RWPE2 (cell line): ENCODE measurements around the gene FMO2.
"Not testable (repeated sequence)": the region's sequence is repeated elsewhere in the genome, so short reads cannot be mapped to it uniquely, and the experiment has no call there.

Experiments used
- ATAC-seq: fragments of 200-7000 bp; cut with Tn5 transposase; 3 replicates; pipeline ENCODE4 v1.9.1; 2021; ENCODE audit warnings: low read depth
- DNase-seq: peaks from one replicate; pipeline ENCODE4 v3.0.0-alpha.2; 2020; ENCODE audit warnings: low spot score
- H3K27ac ChIP-seq: fragments of 450-650 bp; 2 replicates; pipeline ENCODE4 v1.5.1; 2017; ENCODE audit warnings: mild to moderate bottlenecking; ENCODE audit not compliant: poor library complexity, severe bottlenecking
- H3K27me3 ChIP-seq: fragments of 250-450 bp; sonication (Bioruptor Pico); 2 replicates; pipeline ENCODE4 v1.5.1; 2021; ENCODE audit warnings: mild to moderate bottlenecking, moderate library complexity; ENCODE audit not compliant: insufficient read depth, poor library complexity, severe bottlenecking
- H3K36me3 ChIP-seq: fragments of 250-450 bp; sonication (Bioruptor Pico); 2 replicates; pipeline ENCODE4 v1.5.1; 2020; ENCODE audit warnings: low read depth, mild to moderate bottlenecking, moderate library complexity
- H3K4me1 ChIP-seq: fragments of 250-450 bp; sonication (Bioruptor Pico); 2 replicates; pipeline ENCODE4 v1.5.1; 2021; ENCODE audit warnings: mild to moderate bottlenecking, moderate library complexity; ENCODE audit not compliant: insufficient read depth, poor library complexity, severe bottlenecking
- H3K4me3 ChIP-seq: fragments of 250-450 bp; sonication (Bioruptor Pico); 2 replicates; pipeline ENCODE4 v1.5.1; 2021; ENCODE audit warnings: mild to moderate bottlenecking, moderate library complexity; ENCODE audit not compliant: severe bottlenecking
- H3K9me3 ChIP-seq: fragments of 250-450 bp; sonication (Bioruptor Pico); 2 replicates; pipeline ENCODE4 v1.5.1; 2021; ENCODE audit warnings: mild to moderate bottlenecking, moderate library complexity; ENCODE audit not compliant: severe bottlenecking
- TF ChIP-seq, protein P1 (sequence below): fragments of 450-650 bp; IDR thresholded peaks from one replicate; pipeline ENCODE4 v1.5.1; 2017; ENCODE audit warnings: mild to moderate bottlenecking, moderate library complexity; ENCODE audit not compliant: poor library complexity, severe bottlenecking

Gene FMO2

GRCh38 chr1:171226747-171227370 is 41.8 kb downstream of the FMO2 start:
- no peaks in the 10 kb centered on the region for H3K36me3 ChIP-seq
- ATAC-seq (peak; percentile 86), DNase-seq (no peak)
- no peaks in the 10 kb centered on the region for H3K27me3 ChIP-seq
- H3K4me3 ChIP-seq: no peak overlapping the region
- no peak overlapping the region for H3K27ac ChIP-seq
- H3K9me3 ChIP-seq: no peaks in the 10 kb centered on the region
- TF ChIP-seq, protein P1, sequence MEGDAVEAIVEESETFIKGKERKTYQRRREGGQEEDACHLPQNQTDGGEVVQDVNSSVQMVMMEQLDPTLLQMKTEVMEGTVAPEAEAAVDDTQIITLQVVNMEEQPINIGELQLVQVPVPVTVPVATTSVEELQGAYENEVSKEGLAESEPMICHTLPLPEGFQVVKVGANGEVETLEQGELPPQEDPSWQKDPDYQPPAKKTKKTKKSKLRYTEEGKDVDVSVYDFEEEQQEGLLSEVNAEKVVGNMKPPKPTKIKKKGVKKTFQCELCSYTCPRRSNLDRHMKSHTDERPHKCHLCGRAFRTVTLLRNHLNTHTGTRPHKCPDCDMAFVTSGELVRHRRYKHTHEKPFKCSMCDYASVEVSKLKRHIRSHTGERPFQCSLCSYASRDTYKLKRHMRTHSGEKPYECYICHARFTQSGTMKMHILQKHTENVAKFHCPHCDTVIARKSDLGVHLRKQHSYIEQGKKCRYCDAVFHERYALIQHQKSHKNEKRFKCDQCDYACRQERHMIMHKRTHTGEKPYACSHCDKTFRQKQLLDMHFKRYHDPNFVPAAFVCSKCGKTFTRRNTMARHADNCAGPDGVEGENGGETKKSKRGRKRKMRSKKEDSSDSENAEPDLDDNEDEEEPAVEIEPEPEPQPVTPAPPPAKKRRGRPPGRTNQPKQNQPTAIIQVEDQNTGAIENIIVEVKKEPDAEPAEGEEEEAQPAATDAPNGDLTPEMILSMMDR: peak; percentile 84
- H3K4me1 ChIP-seq: no peaks in the 10 kb centered on the region

GRCh38 chr1:171231326-171231725 is 46.2 kb downstream of the FMO2 start:
- Histone ChIP-seq H3K36me3 (no peaks in the 10 kb centered on the region), H3K27ac (no peak overlapping the region), H3K27me3 (no peaks in the 10 kb centered on the region), H3K4me3 (no peak overlapping the region), H3K9me3 (no peaks in the 10 kb centered on the region), H3K4me1 (no peaks in the 10 kb centered on the region)
- TF ChIP-seq, protein P1: no peak
- ATAC-seq: no peak
- DNase-seq: no peak

DNA sequence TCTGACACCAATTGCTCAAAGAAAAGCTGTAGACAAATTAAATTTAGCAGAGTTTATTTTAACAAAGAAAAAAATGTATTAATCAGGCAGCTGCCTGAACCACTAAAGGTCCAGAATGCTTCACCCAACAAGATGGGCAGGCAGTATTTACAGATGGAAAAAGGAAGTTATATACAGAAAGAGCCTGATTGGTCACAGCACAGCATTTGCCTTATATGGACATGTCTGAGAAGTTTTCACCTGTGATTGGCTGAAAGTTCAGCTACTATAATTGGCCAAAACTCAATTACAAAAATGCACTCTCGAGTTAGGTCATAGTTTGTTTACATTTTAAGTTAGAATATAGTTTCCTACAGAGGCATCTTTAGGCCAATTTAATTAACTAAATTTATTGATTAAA is 48.1 kb downstream of the FMO2 start:
- no peak for ATAC-seq

GRCh38 chr1:171236231-171236630 is 51.1 kb downstream of the FMO2 start:
- ATAC-seq, H3K36me3 ChIP-seq, H3K4me1 ChIP-seq, DNase-seq, H3K4me3 ChIP-seq, H3K27ac ChIP-seq, H3K9me3 ChIP-seq, H3K27me3 ChIP-seq: not testable (repeated sequence)

More for the DNA sequence above, 48.1 kb downstream of the FMO2 start:
- no peak for DNase-seq
- Histone ChIP-seq H3K27me3 (no peaks in the 10 kb centered on the region), H3K4me1 (no peaks in the 10 kb centered on the region), H3K9me3 (no peaks in the 10 kb centered on the region), H3K4me3 (no peak overlapping the region), H3K36me3 (no peaks in the 10 kb centered on the region), H3K27ac (no peak overlapping the region)
- TF ChIP-seq, protein P1: no peak

DNA sequence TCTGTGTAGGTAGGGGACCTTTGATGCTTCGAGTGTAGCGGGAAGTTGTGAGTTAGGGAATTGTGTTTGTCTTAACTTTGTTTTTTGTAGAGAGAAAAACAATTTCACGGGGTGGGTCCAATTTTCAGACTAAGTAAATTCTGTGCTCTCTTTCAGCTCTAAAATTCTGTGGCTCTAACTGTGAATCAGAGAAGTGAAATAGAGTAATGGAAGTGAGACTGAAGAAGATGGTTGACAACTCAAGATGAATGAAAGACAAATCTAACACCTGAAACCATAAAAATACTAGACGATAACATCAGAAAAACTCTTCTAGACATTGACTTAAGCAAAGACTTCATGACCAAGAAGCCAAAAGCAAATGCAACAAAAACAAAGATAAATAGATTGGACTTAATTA is 58.8 kb downstream of the FMO2 start:
- DNase-seq (no peak), ATAC-seq (no peak)
- Histone ChIP-seq H3K9me3 (no peaks in the 10 kb centered on the region), H3K4me1 (no peaks in the 10 kb centered on the region), H3K27ac (no peak overlapping the region), H3K27me3 (no peaks in the 10 kb centered on the region), H3K36me3 (no peaks in the 10 kb centered on the region), H3K4me3 (no peak overlapping the region)
- TF ChIP-seq, protein P1: no peak
